SH-SY5Y (cell line): ENCODE measurements around the gene DNAAF1.

Experiments
- GATA2 ChIP-seq: IDR thresholded peaks from 2 replicates; pipeline ENCODE4 v1.6.1; 2011; ENCODE audit warnings: mild to moderate bottlenecking, low read depth, low read length
- GATA3 ChIP-seq: IDR thresholded peaks from 2 replicates; pipeline ENCODE4 v1.6.1; 2011; ENCODE audit warnings: low read depth, mild to moderate bottlenecking, low read length, moderate library complexity

DNA sequence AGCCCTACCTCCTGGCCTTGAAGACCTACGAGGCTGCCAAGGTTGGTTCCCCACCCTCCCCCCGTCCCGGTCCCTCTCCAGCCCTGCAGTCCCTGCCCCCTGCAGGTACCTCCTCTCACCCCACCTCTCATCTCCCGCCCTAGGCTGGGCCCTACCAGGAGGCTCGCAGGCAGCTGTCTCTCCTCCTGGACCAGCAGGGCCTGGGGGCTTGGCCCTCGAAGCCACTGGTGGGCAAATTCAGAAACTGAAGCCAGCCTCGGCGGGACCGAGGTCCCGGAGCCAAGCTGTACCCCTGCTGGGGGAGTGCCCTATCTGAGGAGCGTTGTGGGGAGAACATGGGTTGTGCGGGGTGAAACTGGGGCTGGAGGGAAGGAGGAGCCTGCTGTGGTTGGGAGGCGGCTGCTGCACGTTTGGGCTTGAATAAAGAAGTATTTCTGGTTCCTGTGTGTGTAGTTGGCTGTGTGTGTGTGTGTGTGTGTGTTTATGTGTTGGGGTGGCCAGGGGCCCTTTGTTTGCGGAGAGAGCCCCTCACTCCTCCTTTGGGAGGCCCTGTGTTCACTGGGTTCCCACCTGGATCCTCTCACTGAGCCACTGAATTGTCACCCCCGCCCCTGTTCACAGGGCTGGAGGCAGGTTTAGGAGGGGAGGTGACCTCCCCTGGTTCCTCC, 51.8 kb downstream of the DNAAF1 start:
- TF ChIP-seq GATA2 (no peak), GATA3 (no peak)
